ENCODE results near the gene NPHP1. TPM values are rescaled to one million over a fixed set of nuclear protein-coding genes. Genes with fewer than 3 reads are reported as not detected.
A peak's percentile ranks its signal among the peaks of the same experiment; 100 is the strongest.
"Not testable (repeated sequence)": the region's sequence is repeated elsewhere in the genome, so short reads cannot be mapped to it uniquely, and the experiment has no call there.

The NPHP1 gene
- total RNA-seq (under 1 TPM; 0.33 to 0.37 TPM), polyA plus RNA-seq (under 1 TPM; 0.33 to 0.88 TPM)

- Histone ChIP-seq H3K4me1 (ENCODE audit: control insufficient read depth in 4 of 4, insufficient read depth in 4 of 4, low read length in 3 of 4) (peaks cover 0 to 16% (median 10%) of the 10 kb centered on the region in 4 donors), H3K27me3 (ENCODE audit: control insufficient read depth in 4 of 4, insufficient read depth in 4 of 4, low read length in 3 of 4) (no peaks in the 10 kb centered on the region), H3K27ac (ENCODE audit: low read depth in 1 of 2, low read length in 2 of 2) (peak within 1 kb of the TSS; percentile 4 to 21), H3K9me3 (ENCODE audit: control insufficient read depth in 4 of 4, low read length in 3 of 4) (no peaks in the 10 kb centered on the region), H3K4me3 (ENCODE audit: low read depth in 1 of 3, low read length in 3 of 3) (peak within 1 kb of the TSS; percentile 76 to 100 (median 81)), H3K36me3 (ENCODE audit: control insufficient read depth in 4 of 4, insufficient read depth in 3 of 4, low read depth in 1 of 4, low read length in 3 of 4) (peaks cover 0 to 6% (median 3%) of the 10 kb centered on the region in 4 donors), H3K9ac (ENCODE audit: low read depth in 1 of 2, low read length in 2 of 2) (peak within 1 kb of the TSS; percentile 3 to 81)
- 3% methylated on average over 43 of the region's 43 CpGs for WGBS
- peak in 1 of 2 donors; percentile 32 for TF ChIP-seq EGR1 (IDR thresholded peaks at IDR 0.05; ENCODE audit: low read depth in 2 of 2)
- TF ChIP-seq FOXA1 (IDR thresholded peaks at IDR 0.05), result no peak
- TF ChIP-seq FOXA2 (IDR thresholded peaks at IDR 0.05), result peak; percentile 19
- TF ChIP-seq REST (IDR thresholded peaks at IDR 0.05), result peak; percentile 30
- TF ChIP-seq SP1 (IDR thresholded peaks at IDR 0.05), result peak; percentile 78
- TF ChIP-seq GABPA (IDR thresholded peaks at IDR 0.05 in 1 of 2, conservative IDR thresholded peaks at IDR 0.05 in 1 of 2), result peak in 1 of 2 donors; percentile 56
- TF ChIP-seq MAX (IDR thresholded peaks at IDR 0.05), result no peak
- no peak for TF ChIP-seq HNF4A (conservative IDR thresholded peaks at IDR 0.05)
- peak; percentile 59 for TF ChIP-seq NR2F2 (IDR thresholded peaks at IDR 0.05)
- TF ChIP-seq TAF1 (conservative IDR thresholded peaks at IDR 0.05), result no peak
- TF ChIP-seq RXRA (IDR thresholded peaks at IDR 0.05), result peak; percentile 6 to 50
- TF ChIP-seq YY1 (IDR thresholded peaks at IDR 0.05), result peak; percentile 78
- no peak for TF ChIP-seq CTCF (IDR thresholded peaks at IDR 0.05; ENCODE audit: low read depth, low read length, missing input control)
- no peak for TF ChIP-seq ZBTB33 (IDR thresholded peaks at IDR 0.05)
- no peak for TF ChIP-seq HNF4G (IDR thresholded peaks at IDR 0.05)
- no peak for TF ChIP-seq RAD21 (IDR thresholded peaks at IDR 0.05)
- no peak for TF ChIP-seq JUND (IDR thresholded peaks at IDR 0.05)
- no peak for TF ChIP-seq ATF3 (IDR thresholded peaks at IDR 0.05)
- DNase-seq (ENCODE audit: low spot score), result peak; percentile 91
Observed at GRCh38 chr2:110204408-110205385, at the start of gene NPHP1. TSS of gene NPHP1 (minus strand) at chr2:110205013. CDS start at chr2:110204968, 45 bp downstream.

GRCh38 chr2:110248081-110248795 lies 43.4 kb upstream of the NPHP1 start:
- not testable (repeated sequence) for H3K27ac ChIP-seq (ENCODE audit: low read depth in 1 of 2, low read length in 2 of 2); H3K4me1 ChIP-seq (ENCODE audit: control insufficient read depth in 4 of 4, insufficient read depth in 4 of 4, low read length in 3 of 4); H3K27me3 ChIP-seq (ENCODE audit: control insufficient read depth in 4 of 4, insufficient read depth in 4 of 4, low read length in 3 of 4); H3K9me3 ChIP-seq (ENCODE audit: control insufficient read depth in 4 of 4, low read length in 3 of 4); H3K36me3 ChIP-seq (ENCODE audit: control insufficient read depth in 4 of 4, insufficient read depth in 3 of 4, low read depth in 1 of 4, low read length in 3 of 4); H3K4me3 ChIP-seq (ENCODE audit: low read depth in 1 of 3, low read length in 3 of 3); H3K9ac ChIP-seq (ENCODE audit: low read depth in 1 of 2, low read length in 2 of 2); DNase-seq (ENCODE audit: low spot score)
- 90% methylated on average over 6 of the region's 7 CpGs for WGBS
